Measurements from ENCODE around the gene STAT3.
"Not testable (repeated sequence)": the region's sequence is repeated elsewhere in the genome, so short reads cannot be mapped to it uniquely, and the experiment has no call there.

STAT3 gene

GRCh38 chr17:42312285-42313130 is 75.7 kb downstream of the STAT3 start:
- DNase-seq, result peak; percentile 60

DNA sequence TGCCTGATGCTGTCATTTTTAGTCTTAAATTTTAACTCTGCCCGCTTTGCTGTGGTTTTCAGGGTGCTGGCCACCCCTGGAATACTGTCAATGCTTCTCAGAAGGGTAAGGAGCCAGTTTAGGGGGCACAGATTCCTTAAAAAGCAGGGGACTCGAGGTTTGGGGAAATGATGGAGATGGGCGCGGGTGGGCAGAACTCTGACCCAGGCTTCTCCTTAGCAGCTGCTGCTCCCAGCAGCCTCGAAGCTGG is 76.3 kb downstream of the STAT3 start:
- no peak for DNase-seq

- DNase-seq, result no peak
Observed at GRCh38 chr17:42311240-42312034, 76.8 kb downstream of the STAT3 start.

- DNase-seq, result no peak
Observed at GRCh38 chr17:42310787-42311215, 77.4 kb downstream of the STAT3 start.

DNA sequence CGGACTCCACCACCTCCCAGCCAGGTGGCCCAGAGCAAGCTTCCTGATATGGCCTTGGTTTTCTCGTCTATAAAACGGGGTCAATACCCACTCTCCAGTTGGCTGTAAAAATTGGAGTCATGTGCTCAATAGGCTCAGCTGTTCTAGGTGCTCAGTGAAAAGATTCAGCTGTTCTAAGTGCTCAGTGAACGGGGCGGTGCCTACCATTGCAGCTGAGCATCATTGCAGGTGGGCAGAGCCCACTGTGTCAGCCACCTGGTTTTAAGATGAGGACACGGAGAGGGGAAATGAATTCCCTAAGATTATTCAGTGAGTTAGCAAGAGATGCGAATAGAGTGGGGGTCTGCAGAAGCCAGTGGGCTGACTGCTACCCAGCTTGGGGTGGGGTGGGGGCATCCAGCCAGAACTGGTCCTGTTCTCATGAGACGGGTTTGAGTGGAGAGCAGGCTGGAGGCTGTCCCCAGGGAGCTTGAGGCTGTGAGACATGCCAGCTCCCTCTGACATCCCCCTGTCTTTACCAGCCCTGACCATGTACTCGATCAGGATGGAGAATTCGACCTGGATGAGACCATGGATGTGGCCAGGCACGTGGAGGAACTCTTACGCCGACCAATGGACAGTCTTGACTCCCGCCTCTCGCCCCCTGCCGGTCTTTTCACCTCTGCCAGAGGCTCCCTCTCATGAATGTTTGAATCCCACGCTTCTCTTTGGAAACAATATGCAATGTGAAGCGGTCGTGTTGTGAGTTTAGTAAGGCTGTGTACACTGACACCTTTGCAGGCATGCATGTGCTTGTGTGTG is 78.1 kb downstream of the STAT3 start:
- no peak for DNase-seq

- no peak for DNase-seq
Observed at GRCh38 chr17:42309142-42309541, 79.1 kb downstream of the STAT3 start.

- no peak for DNase-seq
Observed at GRCh38 chr17:42308446-42308845, 79.8 kb downstream of the STAT3 start.

DNA sequence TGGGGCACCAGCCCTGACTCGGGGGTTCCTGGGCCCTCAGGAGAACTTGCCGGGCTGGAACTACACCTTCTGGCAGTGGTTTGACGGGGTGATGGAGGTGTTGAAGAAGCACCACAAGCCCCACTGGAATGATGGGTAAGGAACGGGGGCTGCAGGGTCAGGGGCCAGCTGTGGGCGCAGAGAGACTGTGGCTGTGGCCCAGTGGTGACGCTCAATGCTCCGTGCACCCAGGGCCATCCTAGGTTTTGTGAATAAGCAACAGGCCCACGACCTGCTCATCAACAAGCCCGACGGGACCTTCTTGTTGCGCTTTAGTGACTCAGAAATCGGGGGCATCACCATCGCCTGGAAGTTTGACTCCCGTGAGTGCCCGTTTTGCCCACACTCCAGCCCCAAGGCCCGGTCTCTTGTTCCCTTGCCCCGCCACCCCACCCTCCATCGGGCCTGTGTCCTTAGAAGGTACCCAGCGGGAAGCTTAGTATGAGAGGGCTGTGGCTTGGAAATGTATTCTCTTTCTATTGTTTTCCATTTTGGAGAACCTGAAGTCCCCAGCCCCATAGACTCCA is 80.8 kb downstream of the STAT3 start:
- DNase-seq, result no peak

GRCh38 chr17:42306385-42306667 is 81.9 kb downstream of the STAT3 start:
- no peak for DNase-seq

- no peak for DNase-seq
Observed at GRCh38 chr17:42305543-42306384, 82.5 kb downstream of the STAT3 start.

DNA sequence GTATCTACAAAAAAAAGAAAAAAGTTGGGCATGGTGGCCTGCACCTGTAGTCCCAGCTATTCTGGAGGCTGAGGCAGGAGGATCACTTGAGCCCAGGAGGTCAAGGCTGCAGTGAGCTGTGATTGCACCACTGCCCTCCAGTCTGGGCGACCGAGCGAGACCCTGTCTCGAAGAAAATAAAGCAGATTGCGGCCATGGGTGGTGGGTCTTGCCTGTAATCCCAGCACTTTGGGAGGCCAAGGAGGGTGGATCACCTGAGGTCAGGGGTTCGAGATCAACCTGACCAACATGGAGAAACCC is 83.3 kb downstream of the STAT3 start:
- not testable (repeated sequence) for DNase-seq

DNA sequence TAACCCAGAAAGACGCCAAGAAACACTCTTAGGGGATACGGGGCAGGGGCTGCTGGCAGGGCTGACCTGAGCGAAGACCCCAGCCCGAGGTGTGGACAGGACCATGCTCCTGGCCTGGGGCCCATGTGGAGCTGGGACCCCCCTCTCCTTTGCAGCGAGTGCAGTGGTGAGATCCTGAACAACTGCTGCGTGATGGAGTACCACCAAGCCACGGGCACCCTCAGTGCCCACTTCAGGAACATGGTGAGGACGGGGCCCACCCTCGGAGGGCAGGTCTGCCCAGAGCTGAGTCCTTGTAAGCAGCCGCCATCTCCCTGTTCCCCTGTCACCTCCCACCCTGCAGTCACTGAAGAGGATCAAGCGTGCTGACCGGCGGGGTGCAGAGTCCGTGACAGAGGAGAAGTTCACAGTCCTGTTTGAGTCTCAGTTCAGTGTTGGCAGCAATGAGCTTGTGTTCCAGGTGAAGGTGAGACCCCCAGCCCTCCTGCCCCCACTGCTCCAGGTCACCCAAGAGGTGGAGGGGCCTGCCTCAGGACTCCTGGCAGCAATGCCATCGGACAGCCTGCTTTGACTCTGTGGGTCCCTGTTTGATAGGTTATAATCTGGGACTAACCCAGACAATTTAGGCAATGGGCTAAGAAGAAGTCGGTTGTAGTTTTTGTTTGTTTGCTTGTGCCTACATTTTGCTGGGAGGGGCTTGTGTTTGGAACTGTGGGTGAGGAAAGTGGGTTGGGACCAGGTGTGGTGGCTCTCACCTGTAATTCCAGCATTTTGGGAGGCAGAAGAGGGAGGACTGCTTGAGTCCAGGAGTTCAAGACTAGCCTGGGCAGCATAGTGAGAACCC is 83.8 kb downstream of the STAT3 start:
- no peak for DNase-seq

DNA sequence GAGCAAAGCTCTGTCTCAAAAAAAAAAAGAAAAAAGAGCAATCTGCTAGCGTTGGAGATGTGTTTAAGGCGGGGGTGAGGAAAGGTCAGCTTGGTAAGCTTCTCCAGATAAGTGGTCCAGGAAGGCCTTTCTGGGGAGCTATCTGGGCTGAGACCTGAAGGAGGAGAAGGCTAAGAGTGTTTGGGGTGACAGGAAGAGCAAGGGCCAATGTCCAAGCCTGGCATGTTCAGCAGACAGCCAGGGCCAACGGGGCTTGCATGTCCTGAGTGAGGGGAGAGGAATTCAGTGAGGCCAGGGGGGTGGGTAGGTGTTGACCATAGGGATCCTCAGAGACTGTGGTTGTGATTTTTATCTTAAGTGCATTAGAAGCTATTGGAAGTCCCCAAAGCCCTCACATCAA is 84.5 kb downstream of the STAT3 start:
- no peak for DNase-seq

DNA sequence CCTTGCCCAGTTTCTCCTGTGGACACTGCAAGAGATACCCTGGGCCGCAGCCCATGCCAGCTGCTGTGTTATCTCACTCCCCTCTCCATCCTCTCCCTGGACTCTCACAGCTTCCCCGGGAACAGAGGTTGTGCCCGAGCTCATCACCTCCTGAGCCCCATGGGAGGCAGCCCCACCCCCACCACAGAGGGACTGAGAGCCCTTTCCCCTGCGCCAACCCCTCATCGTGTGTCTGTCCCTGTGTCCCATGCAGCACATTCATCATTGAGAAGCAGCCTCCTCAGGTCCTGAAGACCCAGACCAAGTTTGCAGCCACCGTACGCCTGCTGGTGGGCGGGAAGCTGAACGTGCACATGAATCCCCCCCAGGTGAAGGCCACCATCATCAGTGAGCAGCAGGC is 87.2 kb downstream of the STAT3 start:
- no peak for DNase-seq

- not testable (repeated sequence) for DNase-seq
Observed at GRCh38 chr17:42299913-42300312, 88.3 kb downstream of the STAT3 start.

DNA sequence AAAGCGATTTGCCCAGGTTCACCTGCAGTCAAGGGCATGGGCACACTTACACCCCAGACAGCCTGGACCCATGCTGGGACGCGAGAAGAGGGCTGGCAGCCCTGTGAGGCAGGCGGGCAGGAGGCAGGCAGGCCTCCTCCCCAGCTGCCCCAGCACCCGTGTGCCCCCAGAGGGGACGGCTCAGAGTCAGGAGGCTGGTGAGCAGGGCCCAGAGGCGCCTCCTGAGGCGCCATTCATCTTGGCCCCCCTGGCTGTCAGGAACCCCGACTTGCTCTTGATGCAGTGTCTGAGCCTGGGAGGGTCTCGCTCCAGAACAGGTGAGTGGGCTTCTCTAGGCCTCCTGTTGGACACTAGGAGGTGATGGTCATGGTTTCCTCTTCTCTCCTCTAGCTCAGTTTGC is 88.9 kb downstream of the STAT3 start:
- DNase-seq, result not testable (repeated sequence)

DNA sequence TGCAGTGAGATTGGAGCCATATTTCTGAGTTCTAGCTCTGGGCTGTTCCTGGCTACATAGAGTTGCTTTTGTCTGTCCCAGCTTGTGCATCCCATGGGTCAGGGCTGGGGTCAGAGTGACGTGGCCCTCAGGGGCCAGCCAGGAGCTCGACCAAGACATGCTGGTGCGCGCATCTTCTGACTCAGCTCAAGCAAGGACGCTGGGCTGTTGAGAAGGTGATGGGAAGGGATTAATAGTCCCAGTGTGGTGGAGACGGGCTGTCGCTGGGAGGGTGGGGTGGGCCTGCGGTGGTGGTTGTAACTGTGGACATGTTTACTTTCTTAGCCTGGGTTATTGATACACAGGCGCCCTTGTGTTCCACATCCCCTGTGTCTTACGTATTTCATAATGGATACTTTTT is 90.5 kb downstream of the STAT3 start:
- DNase-seq, result not testable (repeated sequence)

DNA sequence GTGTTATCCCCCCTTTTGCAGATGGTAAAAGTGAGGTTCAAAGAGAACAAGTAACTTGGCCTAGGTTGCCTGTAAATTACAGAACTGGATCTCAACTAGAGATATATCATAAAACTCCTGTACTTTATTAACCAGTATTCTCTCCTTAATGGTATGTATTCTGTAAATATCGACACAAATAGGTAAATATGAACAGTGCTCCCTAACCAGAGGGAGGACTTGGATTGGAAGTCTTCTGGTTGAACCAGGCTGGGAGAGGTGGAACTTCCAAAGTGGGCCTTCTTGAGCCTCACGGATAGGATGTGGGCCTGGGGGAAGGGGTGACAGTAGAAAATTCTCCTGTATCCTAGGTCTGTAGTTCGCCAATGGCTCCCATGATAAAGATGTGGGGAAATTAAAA is 92.2 kb downstream of the STAT3 start:
- no peak for DNase-seq

DNA sequence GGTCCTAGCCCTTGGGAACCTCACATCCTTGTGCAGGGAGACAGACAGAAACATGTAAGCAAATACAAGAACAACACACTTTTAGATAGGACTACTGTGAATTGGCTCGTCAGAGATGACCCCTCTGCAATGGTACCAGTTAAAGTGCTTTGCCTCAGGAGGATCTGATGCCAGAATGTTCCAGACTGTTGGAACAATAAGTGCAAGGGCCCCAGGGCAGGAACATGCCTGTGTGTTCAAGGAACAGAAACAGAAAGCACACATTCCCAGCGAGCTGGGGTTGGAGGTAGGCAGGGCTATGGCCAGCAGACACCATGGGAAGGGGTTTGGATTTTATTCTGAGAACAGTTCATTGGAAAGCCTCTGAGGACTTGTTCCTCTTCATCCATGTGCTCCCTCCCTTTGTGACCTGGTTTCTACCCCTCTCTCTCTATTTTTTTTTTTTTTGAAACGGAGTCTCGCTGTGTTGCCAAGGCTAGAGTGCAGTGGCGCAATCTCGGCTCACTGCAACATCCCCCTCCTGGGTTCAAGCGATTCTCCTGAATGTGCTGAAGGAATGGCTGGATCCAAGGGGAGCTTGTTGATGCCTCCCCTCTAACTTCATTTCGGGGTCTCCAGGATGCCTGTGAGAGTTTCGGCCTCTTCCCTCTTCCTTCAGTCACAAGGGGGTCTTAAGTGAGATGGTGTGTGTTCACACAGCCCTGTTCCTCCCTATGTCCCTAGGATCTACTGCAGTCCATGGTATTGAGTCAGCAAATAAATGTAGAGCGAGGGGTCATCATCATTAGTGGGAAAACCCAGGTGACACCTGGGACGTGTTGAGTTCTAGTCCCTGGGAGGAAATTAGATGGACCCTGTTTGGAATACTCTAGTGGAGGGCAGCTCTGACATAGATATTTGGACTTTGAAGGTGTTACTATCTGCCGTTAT is 93.5 kb downstream of the STAT3 start:
- DNase-seq, result no peak

GRCh38 chr17:42291129-42291528 is 97.1 kb downstream of the STAT3 start:
- DNase-seq, result no peak

DNA sequence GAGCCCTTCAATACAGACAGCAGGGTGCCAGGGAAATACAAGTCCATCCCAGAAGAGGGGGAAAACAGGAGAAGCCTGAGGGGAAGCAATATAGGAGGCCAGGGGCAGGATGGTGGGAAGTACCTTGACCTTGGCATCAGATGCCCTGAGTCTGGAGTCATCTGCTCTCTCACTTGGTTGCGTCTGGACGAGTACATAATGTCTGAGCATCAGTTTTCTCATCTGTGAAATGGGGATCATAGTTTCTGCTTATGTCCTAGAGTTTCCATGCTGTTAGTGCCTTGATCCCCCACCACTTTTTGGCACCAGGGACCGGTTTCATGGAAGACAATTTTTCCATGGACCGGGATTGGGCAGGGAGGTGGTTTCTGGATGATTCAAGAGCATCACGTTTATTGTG is 97.7 kb downstream of the STAT3 start:
- no peak for DNase-seq
